HEK293 (cell line): ENCODE results near the gene KCNK15.

Experiments used
- CTCF ChIA-PET: fragments of 350-600 bp; formaldehyde crosslinking; extraction: SDS; loops from one replicate; lab custom pipeline; 2021; ENCODE audit warnings: antibody characterized with exemption; lab: Yijun Ruan, JAX
- POLR2A ChIA-PET: fragments of 300-600 bp; formaldehyde crosslinking; extraction: SDS; loops from one replicate; lab custom pipeline; 2020; ENCODE audit warnings: antibody characterized with exemption, inconsistent platforms; lab: Yijun Ruan, JAX
- H3K27ac ChIP-seq: fragments of 200-500 bp; sonication (Bioruptor generic); 2 replicates; pipeline ENCODE4 v1.5.1; 2014; ENCODE audit warnings: low read depth, low read length, control low read depth, inconsistent platforms; ENCODE audit errors: extremely low read depth
- H3K36me3 ChIP-seq, 2 experiments: fragments of 200-500 bp in 1 of 2; sonication (Bioruptor generic) in 1 of 2; 1 replicate in 1 of 2; 2 replicates in 1 of 2; pipeline ENCODE4 v1.5.1; 2014 to 2017; ENCODE audit warnings: inconsistent platforms in 2 of 2, low read length in 2 of 2; ENCODE audit not compliant: control insufficient read depth in 2 of 2, insufficient read depth in 1 of 2
- H3K4me1 ChIP-seq: fragments of 200-500 bp; sonication (Bioruptor generic); 2 replicates; pipeline ENCODE4 v1.5.1; 2014; ENCODE audit warnings: mild to moderate bottlenecking, low read length, inconsistent platforms; ENCODE audit not compliant: control insufficient read depth, insufficient read depth
- H3K4me3 ChIP-seq: 2 replicates; pipeline ENCODE4 v1.5.1; 2011; ENCODE audit warnings: low read depth, mild to moderate bottlenecking, control low read depth, low read length, moderate library complexity
- H3K9me3 ChIP-seq: fragments of 200-500 bp; sonication (Bioruptor generic); 2 replicates; pipeline ENCODE4 v1.5.1; 2014; ENCODE audit warnings: low read depth, low read length, inconsistent platforms; ENCODE audit not compliant: control insufficient read depth, insufficient read depth
- GLIS2 ChIP-seq: fragments of 450-650 bp; formaldehyde crosslinking; IDR thresholded peaks from 2 replicates; pipeline ENCODE4 v1.5.1; 2016; ENCODE audit warnings: missing biosample characterization, missing genetic modification characterization
- KLF9 ChIP-seq: fragments of 450-650 bp; formaldehyde crosslinking; IDR thresholded peaks from 2 replicates; pipeline ENCODE4 v1.5.1; 2016; ENCODE audit warnings: missing biosample characterization, missing genetic modification characterization, low read depth
- RBAK ChIP-seq: fragments of 450-650 bp; formaldehyde crosslinking; IDR thresholded peaks from 2 replicates; pipeline ENCODE4 v1.5.1; 2016; ENCODE audit warnings: missing biosample characterization, missing genetic modification characterization
- SP2 ChIP-seq: fragments of 450-650 bp; formaldehyde crosslinking; IDR thresholded peaks from 2 replicates; pipeline ENCODE4 v1.5.1; 2016; ENCODE audit warnings: missing biosample characterization, missing genetic modification characterization
- YY1 ChIP-seq: fragments of 450-650 bp; formaldehyde crosslinking; IDR thresholded peaks from 2 replicates; pipeline ENCODE4 v1.5.1; 2018; ENCODE audit warnings: missing biosample characterization, missing genetic modification characterization
- ZBTB21 ChIP-seq: fragments of 450-650 bp; formaldehyde crosslinking; IDR thresholded peaks from 2 replicates; pipeline ENCODE4 v1.5.1; 2017; ENCODE audit warnings: missing biosample characterization, missing genetic modification characterization
- ZNF121 ChIP-seq: fragments of 450-650 bp; formaldehyde crosslinking; IDR thresholded peaks from 2 replicates; pipeline ENCODE4 v1.5.1; 2016; ENCODE audit warnings: missing biosample characterization, missing genetic modification characterization
- ZNF266 ChIP-seq: fragments of 450-650 bp; formaldehyde crosslinking; IDR thresholded peaks from 2 replicates; pipeline ENCODE4 v1.5.1; 2016; ENCODE audit warnings: missing biosample characterization, missing genetic modification characterization, low read depth
- ZNF292 ChIP-seq: fragments of 450-650 bp; formaldehyde crosslinking; IDR thresholded peaks from 2 replicates; pipeline ENCODE4 v1.5.1; 2016; ENCODE audit warnings: low read depth, missing biosample characterization, missing genetic modification characterization, borderline replicate concordance
- ZNF354C ChIP-seq: fragments of 450-650 bp; formaldehyde crosslinking; IDR thresholded peaks from 2 replicates; pipeline ENCODE4 v1.5.1; 2016; ENCODE audit warnings: missing biosample characterization, missing genetic modification characterization, low read depth, borderline replicate concordance
- ZNF433 ChIP-seq: fragments of 450-650 bp; formaldehyde crosslinking; IDR thresholded peaks from 2 replicates; pipeline ENCODE4 v1.5.1; 2016; ENCODE audit warnings: missing biosample characterization, missing genetic modification characterization, low read depth
- ZNF488 ChIP-seq: fragments of 450-650 bp; formaldehyde crosslinking; IDR thresholded peaks from 2 replicates; pipeline ENCODE4 v1.5.1; 2016; ENCODE audit warnings: missing biosample characterization, missing genetic modification characterization
- ZNF707 ChIP-seq: fragments of 450-650 bp; formaldehyde crosslinking; IDR thresholded peaks from 2 replicates; pipeline ENCODE4 v1.5.1; 2016; ENCODE audit warnings: missing biosample characterization, missing genetic modification characterization
- ZNF792 ChIP-seq: fragments of 450-650 bp; formaldehyde crosslinking; IDR thresholded peaks from 2 replicates; pipeline ENCODE4 v1.5.1; 2016; ENCODE audit warnings: missing biosample characterization, missing genetic modification characterization
- TF ChIP-seq, protein P1 (sequence below): fragments of 450-650 bp; formaldehyde crosslinking; IDR thresholded peaks from 2 replicates; pipeline ENCODE4 v1.5.1; 2016; ENCODE audit warnings: missing biosample characterization, missing genetic modification characterization
- TF ChIP-seq, protein P2 (sequence below): fragments of 450-650 bp; formaldehyde crosslinking; IDR thresholded peaks from 2 replicates; pipeline ENCODE4; 2016; ENCODE audit warnings: missing biosample characterization, missing genetic modification characterization

KCNK15 gene

GRCh38 chr20:44754554-44754953, 8.9 kb downstream of the KCNK15 start:
- POLR2A ChIA-PET: no interaction called here
- H3K4me1 ChIP-seq: no peaks in the 10 kb centered on the region
- H3K27ac ChIP-seq: no peak overlapping the region
- H3K9me3 ChIP-seq: no peaks in the 10 kb centered on the region
- CTCF ChIA-PET: no interaction called here
- H3K36me3 ChIP-seq: peaks cover 0 to 9% of the 10 kb centered on the region in 2 experiments; a peak in 1 of 3 replicates
- H3K4me3 ChIP-seq: no peak overlapping the region
- no peak for TF ChIP-seq ZNF121
- TF ChIP-seq SP2 (tag by site-specific recombination): peak; percentile 24

DNA sequence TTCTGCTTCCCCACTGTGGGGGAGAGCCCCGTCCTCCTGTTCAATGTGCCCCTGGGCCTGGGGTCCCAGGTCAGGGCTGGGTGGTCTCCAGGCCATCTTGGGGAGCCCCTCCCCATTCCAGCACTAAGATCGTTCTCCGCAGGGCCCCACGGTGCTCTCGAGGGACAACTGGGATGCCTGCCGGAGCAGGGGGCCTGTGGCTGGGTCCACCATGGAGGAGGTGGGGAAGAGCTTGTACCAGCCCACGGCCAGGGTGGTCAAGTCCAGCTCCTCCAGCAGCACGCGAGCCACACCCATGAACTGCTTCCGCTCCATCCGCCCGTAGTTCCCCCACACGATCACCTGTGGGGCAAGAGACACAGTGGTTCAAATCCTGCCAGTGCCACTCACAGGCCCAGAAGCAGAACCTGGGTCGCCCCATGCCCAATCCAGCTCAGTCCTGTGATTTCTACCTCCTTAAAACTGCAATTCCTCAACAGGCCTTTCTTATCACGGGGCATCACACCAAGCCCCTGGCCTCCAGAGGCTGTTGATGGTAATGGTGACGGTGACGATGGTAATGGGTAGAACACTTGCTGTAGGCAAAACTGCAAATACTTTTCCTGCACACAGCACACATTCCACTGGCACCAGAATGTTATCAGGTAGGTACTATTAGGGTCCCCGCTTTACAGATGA, 10.5 kb downstream of the KCNK15 start:
- TF ChIP-seq ZNF707 (tag by site-specific recombination): no peak
- TF ChIP-seq ZNF433 (tag by site-specific recombination): no peak
- TF ChIP-seq ZBTB21 (tag by site-specific recombination): no peak
- no peak for TF ChIP-seq ZNF792 (tag by site-specific recombination)
- no peak for TF ChIP-seq YY1 (tag by site-specific recombination)
- TF ChIP-seq ZNF488 (tag by site-specific recombination): no peak
- TF ChIP-seq KLF9 (tag by site-specific recombination): no peak
- TF ChIP-seq ZNF266: no peak
- TF ChIP-seq, protein P1, sequence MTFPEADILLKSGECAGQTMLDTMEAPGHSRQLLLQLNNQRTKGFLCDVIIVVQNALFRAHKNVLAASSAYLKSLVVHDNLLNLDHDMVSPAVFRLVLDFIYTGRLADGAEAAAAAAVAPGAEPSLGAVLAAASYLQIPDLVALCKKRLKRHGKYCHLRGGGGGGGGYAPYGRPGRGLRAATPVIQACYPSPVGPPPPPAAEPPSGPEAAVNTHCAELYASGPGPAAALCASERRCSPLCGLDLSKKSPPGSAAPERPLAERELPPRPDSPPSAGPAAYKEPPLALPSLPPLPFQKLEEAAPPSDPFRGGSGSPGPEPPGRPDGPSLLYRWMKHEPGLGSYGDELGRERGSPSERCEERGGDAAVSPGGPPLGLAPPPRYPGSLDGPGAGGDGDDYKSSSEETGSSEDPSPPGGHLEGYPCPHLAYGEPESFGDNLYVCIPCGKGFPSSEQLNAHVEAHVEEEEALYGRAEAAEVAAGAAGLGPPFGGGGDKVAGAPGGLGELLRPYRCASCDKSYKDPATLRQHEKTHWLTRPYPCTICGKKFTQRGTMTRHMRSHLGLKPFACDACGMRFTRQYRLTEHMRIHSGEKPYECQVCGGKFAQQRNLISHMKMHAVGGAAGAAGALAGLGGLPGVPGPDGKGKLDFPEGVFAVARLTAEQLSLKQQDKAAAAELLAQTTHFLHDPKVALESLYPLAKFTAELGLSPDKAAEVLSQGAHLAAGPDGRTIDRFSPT (tag by site-specific recombination): no peak
- TF ChIP-seq, protein P2, sequence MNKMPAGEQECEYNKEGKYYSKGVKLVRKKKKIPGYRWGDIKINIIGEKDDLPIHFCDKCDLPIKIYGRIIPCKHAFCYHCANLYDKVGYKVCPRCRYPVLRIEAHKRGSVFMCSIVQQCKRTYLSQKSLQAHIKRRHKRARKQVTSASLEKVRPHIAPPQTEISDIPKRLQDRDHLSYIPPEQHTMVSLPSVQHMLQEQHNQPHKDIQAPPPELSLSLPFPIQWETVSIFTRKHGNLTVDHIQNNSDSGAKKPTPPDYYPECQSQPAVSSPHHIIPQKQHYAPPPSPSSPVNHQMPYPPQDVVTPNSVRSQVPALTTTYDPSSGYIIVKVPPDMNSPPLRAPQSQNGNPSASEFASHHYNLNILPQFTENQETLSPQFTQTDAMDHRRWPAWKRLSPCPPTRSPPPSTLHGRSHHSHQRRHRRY (tag by site-specific recombination): no peak
- no peak for TF ChIP-seq ZNF292 (tag by site-specific recombination)

GRCh38 chr20:44756956-44757355, 11.3 kb downstream of the KCNK15 start:
- no peaks in the 10 kb centered on the region for H3K9me3 ChIP-seq
- TF ChIP-seq GLIS2 (0 out of 2 replicates have a peak, but pooled peaks have one; percentile 10), RBAK (tag by site-specific recombination) (no peak), ZNF354C (tag by site-specific recombination) (no peak)
- TF ChIP-seq, all 188 proteins: peak for 1
- ChIA-PET POLR2A (no interaction called here), CTCF (interaction anchor here (1.0 to 2.1 kb wide), 3 partner anchors 9 to 87 kb away, joined by 3 to 11 read pairs (median 5); no protein-coding TSS in a partner anchor)
- Histone ChIP-seq H3K4me1 (no peaks in the 10 kb centered on the region), H3K27ac (no peak overlapping the region), H3K36me3 (peaks cover 0 to 9% of the 10 kb centered on the region in 2 experiments; a peak in 1 of 3 replicates), H3K4me3 (no peak overlapping the region)

More for the DNA sequence above, 10.5 kb downstream of the KCNK15 start:
- H3K36me3 ChIP-seq: peaks cover 0 to 9% of the 10 kb centered on the region in 2 experiments; a peak in 1 of 3 replicates
- no peak overlapping the region for H3K27ac ChIP-seq
- ChIA-PET POLR2A (no interaction called here), CTCF (interaction anchor here (1.1 to 1.5 kb wide), 3 partner anchors 8 to 10 kb away, joined by 3 to 5 read pairs (median 3); no protein-coding TSS in a partner anchor)
- no peaks in the 10 kb centered on the region for H3K9me3 ChIP-seq
- H3K4me1 ChIP-seq: no peaks in the 10 kb centered on the region
- no peak overlapping the region for H3K4me3 ChIP-seq
